ENCODE measurements around the gene UBE2G2.
A peak's percentile ranks its signal among the peaks of the same experiment; 100 is the strongest.

UBE2G2 gene

DNA sequence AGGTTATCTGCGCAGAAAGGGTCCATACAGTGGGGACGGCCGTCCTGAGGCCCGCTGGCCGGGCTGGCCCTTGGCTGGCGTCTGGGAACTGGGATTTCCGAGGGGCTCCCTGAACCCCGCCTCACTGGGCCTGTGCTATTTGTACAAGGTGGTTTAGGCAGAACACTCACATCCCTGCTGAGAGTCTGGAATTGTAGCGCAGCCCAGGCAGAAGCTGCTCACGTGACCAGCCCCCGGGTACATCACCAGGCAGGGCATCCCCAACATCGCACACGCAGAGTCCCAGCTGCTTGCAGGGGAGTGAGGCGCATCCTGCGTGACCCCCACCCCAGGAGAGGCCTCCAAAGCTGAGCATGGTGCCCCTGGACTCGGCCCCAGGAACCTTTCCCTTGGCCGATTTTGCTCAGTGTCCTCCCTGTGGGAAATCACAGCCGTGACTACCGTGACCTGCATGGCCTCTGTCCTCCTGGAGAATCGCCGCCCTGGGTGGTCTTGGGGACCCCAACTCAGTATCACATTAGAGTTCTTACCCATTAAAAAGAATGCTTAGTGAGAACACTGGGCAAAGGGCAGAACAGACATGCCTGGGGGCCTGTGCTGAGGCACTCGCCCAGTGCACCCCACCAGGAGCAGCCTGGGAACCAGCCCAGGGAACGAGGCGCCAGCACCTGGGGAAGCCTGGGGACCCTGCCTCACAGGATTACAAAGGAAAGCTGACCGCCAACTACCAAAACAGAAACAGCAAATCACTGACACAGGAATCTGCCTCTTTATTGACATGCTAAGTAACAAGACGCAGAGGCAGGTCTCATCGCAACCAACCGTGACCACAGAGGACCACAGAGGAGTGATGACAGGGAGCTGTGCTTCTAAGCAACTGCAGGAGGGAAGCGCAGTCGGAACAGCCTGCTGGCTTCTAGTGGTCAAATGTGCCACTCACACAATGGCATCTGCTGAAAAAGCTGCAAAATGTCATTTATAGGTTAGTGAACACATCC lies 33.5 kb downstream of the UBE2G2 start:
- H3K36me3 Mint-ChIP-seq (ENCODE audit: insufficient read depth) = peaks cover 20% of the 10 kb centered on the region

DNA sequence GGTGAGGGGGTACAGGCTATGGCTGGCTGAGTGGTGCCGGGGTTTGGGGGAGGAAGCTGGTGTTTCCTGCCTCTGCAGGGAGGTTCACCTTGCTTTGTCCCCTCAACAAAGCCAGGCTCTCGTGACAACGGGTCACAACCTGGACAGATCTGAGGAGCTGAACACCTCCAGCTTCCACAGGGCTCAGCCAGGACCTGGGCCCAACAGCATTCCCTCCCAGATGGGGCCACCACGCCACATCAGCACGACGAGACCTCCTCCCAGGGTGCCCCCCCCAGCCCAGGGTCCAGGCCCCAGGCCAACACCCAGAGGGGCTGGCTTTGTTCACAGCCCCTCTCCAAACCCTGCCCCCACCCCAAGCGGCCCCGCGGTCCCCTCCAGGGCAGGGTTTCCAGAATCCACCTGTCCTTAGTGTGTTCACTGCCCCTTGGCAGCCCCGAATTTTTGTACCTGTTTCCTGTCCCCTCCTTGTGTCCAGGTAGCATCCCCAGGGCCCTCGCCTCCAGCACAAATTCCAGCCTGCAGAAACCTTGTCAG lies 34.7 kb downstream of the UBE2G2 start:
- H3K9me3 Mint-ChIP-seq = no peaks in the 10 kb centered on the region
- no peak overlapping the region for H3K4me3 Mint-ChIP-seq
- ATAC-seq (replicated peaks; ENCODE audit: extremely low read depth, poor library complexity, severe bottlenecking) (no peak), DNase-seq (ENCODE audit: low spot score in 2 of 2) (no peak)
- H3K27ac Mint-ChIP-seq (ENCODE audit: low read depth) = no peak overlapping the region
- H3K4me1 Mint-ChIP-seq = peaks cover 12% of the 10 kb centered on the region
- peaks cover 12% of the 10 kb centered on the region for H3K36me3 Mint-ChIP-seq (ENCODE audit: insufficient read depth)
- no peaks in the 10 kb centered on the region for H3K27me3 Mint-ChIP-seq

More for the DNA sequence above, 33.5 kb downstream of the UBE2G2 start:
- H3K27ac Mint-ChIP-seq (ENCODE audit: low read depth) = no peak overlapping the region
- no peaks in the 10 kb centered on the region for H3K27me3 Mint-ChIP-seq
- H3K4me1 Mint-ChIP-seq = peaks cover 12% of the 10 kb centered on the region
- ATAC-seq (replicated peaks; ENCODE audit: extremely low read depth, poor library complexity, severe bottlenecking) = no peak
- H3K4me3 Mint-ChIP-seq = no peak overlapping the region
- no peaks in the 10 kb centered on the region for H3K9me3 Mint-ChIP-seq
- no peak for DNase-seq (ENCODE audit: low spot score in 2 of 2)

DNA sequence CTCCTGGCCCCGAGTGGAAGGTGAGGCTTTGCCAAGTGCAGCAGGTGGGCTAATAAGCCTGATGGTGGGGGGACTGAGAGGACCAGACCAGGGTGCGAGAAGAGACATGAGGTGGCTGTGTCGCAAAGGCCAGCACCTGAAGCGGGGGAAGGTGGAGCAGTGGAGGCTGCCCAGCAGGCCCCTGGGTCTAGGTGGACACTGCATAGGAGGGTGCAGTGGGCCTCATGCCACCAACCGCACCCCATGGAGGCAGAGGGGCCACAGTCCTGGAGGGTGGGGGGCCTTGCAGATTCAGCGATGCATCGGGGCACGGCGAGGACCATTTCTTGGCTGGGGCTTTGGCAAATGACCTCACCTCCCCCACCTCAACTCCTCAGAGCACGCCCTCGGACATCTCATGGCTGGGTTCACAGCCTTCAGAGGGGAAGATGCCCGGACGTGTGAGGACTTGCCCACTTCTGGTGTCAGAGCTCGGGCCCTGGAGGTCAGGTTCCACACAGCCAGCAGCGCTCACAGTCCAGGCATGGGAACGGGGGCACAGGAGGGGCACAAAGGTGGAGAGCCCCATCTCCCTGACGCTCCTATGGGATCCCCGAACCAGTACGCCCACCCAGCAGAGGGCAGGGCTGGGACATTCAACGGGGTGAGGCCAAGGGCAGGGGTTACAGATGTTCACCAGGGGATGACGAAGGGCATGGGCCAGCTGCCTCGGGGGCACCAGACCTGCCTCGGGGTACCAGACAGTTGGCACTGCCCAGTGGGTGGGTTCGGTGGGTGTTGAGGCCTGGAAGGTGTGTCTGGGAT lies 35.4 kb downstream of the UBE2G2 start:
- H3K4me3 Mint-ChIP-seq = peak overlapping the region; percentile 62
- no peaks in the 10 kb centered on the region for H3K9me3 Mint-ChIP-seq
- peaks cover 10% of the 10 kb centered on the region for H3K36me3 Mint-ChIP-seq (ENCODE audit: insufficient read depth)
- DNase-seq (ENCODE audit: low spot score in 2 of 2) = no peak
- no peaks in the 10 kb centered on the region for H3K27me3 Mint-ChIP-seq
- ATAC-seq (replicated peaks; ENCODE audit: extremely low read depth, poor library complexity, severe bottlenecking) = no peak
- H3K4me1 Mint-ChIP-seq = peaks cover 17% of the 10 kb centered on the region
- peak overlapping the region; percentile 92 for H3K27ac Mint-ChIP-seq (ENCODE audit: low read depth)

DNA sequence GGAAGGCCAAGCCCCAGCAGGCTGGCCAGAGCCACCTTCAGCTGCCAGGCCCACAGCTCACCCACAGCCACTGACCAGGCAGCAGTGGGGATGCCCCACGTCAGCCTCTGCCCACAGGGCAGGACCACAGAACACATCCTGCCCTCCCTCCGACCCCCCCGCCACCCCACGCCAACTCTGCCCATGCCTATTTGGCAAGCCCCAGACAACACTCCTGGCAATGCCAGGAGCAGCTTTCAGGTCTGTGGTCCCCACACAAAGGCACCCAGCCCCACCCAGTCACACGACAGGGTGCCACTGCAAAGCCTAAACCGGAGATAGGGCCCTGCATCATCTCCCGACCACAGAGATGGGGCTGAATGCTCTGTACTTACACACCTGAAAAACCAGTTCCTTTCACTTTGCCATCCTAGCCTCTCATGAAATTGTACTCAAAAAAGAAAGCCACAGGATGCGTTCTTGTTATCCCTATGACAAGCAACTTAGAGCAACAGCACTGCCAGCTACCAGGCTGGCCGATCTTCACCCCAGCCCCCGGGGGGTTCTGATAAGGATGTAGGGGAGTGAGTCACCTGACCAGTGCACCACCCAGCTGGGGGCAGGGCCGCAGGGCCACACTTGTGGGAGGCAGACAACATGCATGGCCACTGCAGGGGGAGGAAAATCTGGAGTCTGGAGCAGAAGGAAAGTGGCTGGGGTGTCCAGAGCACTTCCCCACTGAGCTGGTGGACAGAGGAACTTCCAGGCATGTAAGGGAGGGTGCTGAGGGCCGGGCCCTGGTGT lies 36.2 kb downstream of the UBE2G2 start:
- H3K27ac Mint-ChIP-seq (ENCODE audit: low read depth) = peak overlapping the region; percentile 92
- H3K36me3 Mint-ChIP-seq (ENCODE audit: insufficient read depth) = peaks cover 5% of the 10 kb centered on the region
- peak overlapping the region; percentile 62 for H3K4me3 Mint-ChIP-seq
- H3K27me3 Mint-ChIP-seq = no peaks in the 10 kb centered on the region
- no peaks in the 10 kb centered on the region for H3K9me3 Mint-ChIP-seq
- DNase-seq (ENCODE audit: low spot score in 2 of 2) (peak; percentile 25 to 49), ATAC-seq (replicated peaks; ENCODE audit: extremely low read depth, poor library complexity, severe bottlenecking) (peak; percentile 95)
- peaks cover 17% of the 10 kb centered on the region for H3K4me1 Mint-ChIP-seq

DNA sequence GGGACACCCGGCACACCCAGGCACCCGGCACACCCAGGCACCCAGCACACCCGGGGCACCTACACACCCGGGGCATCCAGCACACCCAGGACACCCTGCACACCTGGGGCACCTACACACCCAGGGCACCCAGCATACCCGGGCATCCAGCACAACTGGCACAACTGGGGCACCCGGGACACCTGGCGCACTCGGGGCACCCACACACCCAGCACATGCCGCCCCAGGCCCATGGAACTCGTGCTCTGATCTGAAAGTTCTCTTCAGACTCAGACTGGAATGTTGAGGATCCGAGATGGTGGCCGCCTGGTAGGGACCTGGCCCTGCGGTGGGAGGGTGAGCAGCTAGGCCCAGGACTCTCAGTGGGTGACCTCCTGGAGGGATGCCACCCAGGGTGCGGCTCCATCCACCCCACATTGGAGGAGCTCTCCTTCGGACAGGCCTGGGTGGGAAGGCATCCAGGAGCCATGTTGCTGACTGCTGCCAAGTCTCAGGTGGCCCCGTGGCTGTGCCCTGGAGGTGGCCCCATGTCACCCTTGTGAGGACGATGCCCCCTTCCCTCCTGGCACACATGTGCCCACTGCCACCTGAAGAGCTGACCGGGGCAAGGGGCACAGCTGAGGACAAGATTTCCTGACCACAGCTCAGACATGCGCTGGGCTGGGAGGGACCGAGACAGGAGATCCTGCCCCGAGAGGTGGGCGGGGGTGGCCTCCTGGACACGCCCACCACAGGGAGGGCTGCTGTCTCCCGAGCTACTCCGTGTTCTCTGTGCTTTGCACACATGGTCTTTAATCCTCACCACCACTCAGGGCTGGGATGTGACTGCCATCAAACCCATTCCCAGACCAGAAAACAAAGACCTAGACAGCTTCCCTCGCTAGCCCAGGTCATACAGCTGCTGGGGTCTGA lies 37.0 kb downstream of the UBE2G2 start:
- no peak for DNase-seq (ENCODE audit: low spot score in 2 of 2)
- H3K4me3 Mint-ChIP-seq = no peak overlapping the region
- peaks cover 17% of the 10 kb centered on the region for H3K4me1 Mint-ChIP-seq
- no peaks in the 10 kb centered on the region for H3K9me3 Mint-ChIP-seq
- peaks cover 5% of the 10 kb centered on the region for H3K36me3 Mint-ChIP-seq (ENCODE audit: insufficient read depth)
- peak; percentile 9 for ATAC-seq (replicated peaks; ENCODE audit: extremely low read depth, poor library complexity, severe bottlenecking)
- no peaks in the 10 kb centered on the region for H3K27me3 Mint-ChIP-seq
- H3K27ac Mint-ChIP-seq (ENCODE audit: low read depth) = peak overlapping the region; percentile 92

DNA sequence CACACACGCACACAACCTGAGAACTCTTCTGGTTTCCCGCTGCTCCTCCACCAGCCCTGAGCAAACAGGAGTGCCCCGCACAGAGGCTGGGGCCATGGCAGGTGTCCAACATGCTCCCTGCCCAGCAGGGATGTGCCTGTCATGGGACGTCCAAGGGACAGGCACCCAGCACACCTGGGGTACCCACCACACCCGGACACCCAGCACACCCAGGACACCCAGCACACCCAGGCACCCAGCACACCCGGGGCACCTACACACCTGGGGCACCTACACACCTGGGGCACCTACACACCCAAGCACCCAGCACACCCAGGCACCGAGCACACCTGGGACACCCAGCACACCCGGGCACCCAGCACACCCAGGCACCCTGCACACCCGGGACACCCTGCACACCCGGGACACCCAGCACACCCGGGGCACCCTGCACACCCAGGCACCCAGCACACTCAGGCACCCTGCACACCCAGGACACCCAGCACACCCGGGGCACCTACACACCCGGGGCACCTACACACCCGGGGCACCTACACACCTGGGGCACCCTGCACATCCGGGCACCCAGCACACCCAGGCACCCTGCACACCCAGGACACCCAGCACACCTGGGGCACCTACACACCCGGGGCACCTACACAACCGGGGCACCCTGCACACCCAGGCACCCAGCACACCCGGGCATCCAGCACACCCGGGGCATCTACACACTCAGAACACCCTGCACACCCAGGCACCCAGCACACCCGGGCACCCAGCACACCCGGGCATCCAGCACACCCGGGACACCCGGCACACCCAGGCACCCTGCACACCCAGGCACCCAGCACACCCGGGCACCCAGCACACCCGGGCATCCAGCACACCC lies 37.9 kb downstream of the UBE2G2 start:
- H3K27ac Mint-ChIP-seq (ENCODE audit: low read depth) = no peak overlapping the region
- H3K9me3 Mint-ChIP-seq = no peaks in the 10 kb centered on the region
- ATAC-seq (replicated peaks; ENCODE audit: extremely low read depth, poor library complexity, severe bottlenecking) = no peak

DNA sequence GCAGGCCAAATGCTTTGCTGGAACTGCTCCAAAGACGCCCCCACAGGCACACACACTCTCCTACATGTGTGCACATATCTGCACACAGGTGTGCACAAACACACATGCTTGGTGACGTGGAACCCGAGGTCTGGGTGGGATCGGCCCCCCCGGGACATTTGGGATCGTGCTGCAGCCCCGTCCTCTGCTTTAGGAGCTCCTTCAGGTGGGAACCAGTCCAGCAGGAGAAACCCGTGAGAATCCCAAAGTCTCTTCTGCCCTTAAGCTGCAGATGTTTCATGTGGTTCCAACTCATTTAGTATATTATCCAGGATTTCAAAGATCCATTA lies 38.6 kb downstream of the UBE2G2 start:
- ATAC-seq (replicated peaks; ENCODE audit: extremely low read depth, poor library complexity, severe bottlenecking) (no peak), DNase-seq (ENCODE audit: low spot score in 2 of 2) (no peak)
- Mint-ChIP-seq H3K4me1 (peaks cover 17% of the 10 kb centered on the region), H3K27ac (ENCODE audit: low read depth) (no peak overlapping the region), H3K9me3 (no peaks in the 10 kb centered on the region), H3K4me3 (no peak overlapping the region), H3K27me3 (no peaks in the 10 kb centered on the region), H3K36me3 (ENCODE audit: insufficient read depth) (peaks cover 1% of the 10 kb centered on the region)

More for the DNA sequence above, 37.9 kb downstream of the UBE2G2 start:
- DNase-seq (ENCODE audit: low spot score in 2 of 2) = no peak
- Mint-ChIP-seq H3K4me3 (no peak overlapping the region), H3K27me3 (no peaks in the 10 kb centered on the region), H3K4me1 (peaks cover 17% of the 10 kb centered on the region), H3K36me3 (ENCODE audit: insufficient read depth) (peaks cover 3% of the 10 kb centered on the region)

DNA sequence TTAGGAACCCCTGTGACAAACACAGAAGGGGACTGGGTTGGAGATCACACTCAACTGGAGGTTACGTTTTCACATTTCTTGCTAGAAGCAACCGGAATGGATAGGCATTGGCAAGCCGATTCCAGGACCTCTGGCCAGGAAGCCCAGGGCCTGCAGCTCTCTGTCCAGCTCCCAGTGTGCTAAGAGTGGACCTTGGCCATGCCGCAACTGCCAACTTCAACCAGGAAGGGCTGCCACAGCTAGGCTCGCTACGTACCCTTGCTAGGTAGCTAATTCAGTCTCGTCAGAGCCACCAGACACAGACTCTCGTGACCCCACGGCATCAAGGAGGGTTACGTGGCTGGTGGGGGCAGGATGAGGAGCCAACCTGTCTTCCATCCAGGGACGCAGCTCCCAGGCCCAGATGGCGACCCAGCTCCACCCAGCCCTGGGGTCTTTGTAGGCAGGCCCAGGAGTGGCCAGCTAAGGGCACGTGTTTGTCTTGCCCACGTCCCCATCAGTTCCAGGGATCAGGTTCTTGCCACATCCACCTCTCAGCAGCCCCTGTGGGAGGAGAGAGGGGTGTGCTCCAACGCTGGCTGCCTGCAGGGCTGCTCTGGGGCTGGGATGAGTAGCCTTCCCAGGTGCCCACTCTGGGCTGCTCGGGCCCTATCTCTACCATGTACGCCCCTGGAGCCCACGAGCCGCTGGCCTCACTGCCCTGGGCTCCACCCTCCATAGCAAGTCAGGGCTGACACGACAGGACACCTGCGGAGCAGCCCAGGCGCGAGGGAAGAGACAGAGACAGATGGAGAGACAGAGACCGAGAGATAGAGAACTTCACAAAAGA lies 39.2 kb downstream of the UBE2G2 start:
- DNase-seq (ENCODE audit: low spot score in 2 of 2) = no peak
- no peaks in the 10 kb centered on the region for H3K9me3 Mint-ChIP-seq
- ATAC-seq (replicated peaks; ENCODE audit: extremely low read depth, poor library complexity, severe bottlenecking) = no peak
- H3K4me3 Mint-ChIP-seq = no peak overlapping the region
- no peak overlapping the region for H3K27ac Mint-ChIP-seq (ENCODE audit: low read depth)
- H3K27me3 Mint-ChIP-seq = no peaks in the 10 kb centered on the region
- H3K36me3 Mint-ChIP-seq (ENCODE audit: insufficient read depth) = peaks cover 1% of the 10 kb centered on the region
- peaks cover 17% of the 10 kb centered on the region for H3K4me1 Mint-ChIP-seq

DNA sequence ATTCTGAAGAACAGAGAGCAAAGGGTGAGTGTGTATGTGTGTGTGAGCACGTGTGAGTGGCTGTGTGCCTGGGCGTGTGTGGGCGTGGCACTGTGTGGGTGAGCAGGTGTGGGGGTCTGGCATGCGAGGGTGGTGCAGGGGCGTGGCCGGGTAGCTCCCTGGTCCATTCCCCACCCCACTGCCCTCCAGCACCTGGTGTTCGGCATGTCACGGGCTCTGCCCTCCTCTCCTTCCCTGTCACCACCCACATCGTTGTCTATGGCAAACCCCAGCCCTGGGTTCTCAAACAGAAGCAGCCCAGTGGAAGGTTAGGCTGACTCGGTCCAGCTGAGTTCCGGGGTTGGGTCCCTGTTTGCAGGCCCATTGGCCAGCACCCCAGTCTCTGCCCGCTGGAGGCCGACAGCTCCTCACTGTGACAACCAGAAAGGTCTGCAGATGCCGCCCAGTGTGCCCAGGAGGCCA lies 39.8 kb downstream of the UBE2G2 start:
- Mint-ChIP-seq H3K36me3 (ENCODE audit: insufficient read depth) (peaks cover 1% of the 10 kb centered on the region), H3K9me3 (no peaks in the 10 kb centered on the region), H3K4me3 (no peak overlapping the region), H3K27ac (ENCODE audit: low read depth) (no peak overlapping the region), H3K4me1 (peaks cover 17% of the 10 kb centered on the region), H3K27me3 (no peaks in the 10 kb centered on the region)
- DNase-seq (ENCODE audit: low spot score in 2 of 2) (no peak), ATAC-seq (replicated peaks; ENCODE audit: extremely low read depth, poor library complexity, severe bottlenecking) (no peak)

DNA sequence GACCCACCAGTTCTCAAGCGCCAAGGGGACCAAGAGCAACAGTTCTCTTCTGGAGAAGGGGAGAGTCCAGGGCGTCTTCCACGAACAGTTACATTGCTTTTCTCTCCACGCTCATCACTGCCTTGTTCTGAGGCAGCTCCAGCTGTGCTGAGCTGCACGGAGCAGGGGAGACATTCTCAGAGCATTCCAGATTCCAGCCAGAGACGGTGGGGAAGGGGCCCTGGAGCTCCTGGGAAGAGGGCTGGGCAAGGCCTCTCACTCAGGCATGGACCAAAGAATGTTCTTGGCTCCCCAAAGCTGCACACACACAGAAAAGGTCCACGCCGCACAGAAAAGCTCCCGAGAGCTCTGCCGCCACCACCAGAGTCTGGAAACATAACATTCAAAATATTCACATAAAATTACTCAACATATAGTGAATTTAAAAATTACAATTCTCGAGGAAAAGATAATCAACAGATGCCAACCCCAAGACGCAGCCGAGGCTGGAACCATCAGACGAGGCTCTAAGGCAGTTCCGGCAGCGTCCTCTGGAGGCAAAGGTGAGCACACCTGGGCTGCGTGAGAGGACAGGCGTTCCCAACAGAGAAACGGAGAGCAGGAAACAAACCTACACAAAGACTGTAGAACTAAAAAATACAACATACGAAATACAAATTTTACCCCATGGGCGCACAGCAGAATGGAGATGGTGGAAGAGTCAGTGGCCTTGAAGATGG lies 40.5 kb downstream of the UBE2G2 start:
- Mint-ChIP-seq H3K27me3 (no peaks in the 10 kb centered on the region), H3K27ac (ENCODE audit: low read depth) (no peak overlapping the region), H3K9me3 (no peaks in the 10 kb centered on the region), H3K36me3 (ENCODE audit: insufficient read depth) (peaks cover 1% of the 10 kb centered on the region), H3K4me3 (no peak overlapping the region), H3K4me1 (peaks cover 17% of the 10 kb centered on the region)
- ATAC-seq (replicated peaks; ENCODE audit: extremely low read depth, poor library complexity, severe bottlenecking) (no peak), DNase-seq (ENCODE audit: low spot score in 2 of 2) (no peak)
